ENCODE measurements around the gene CELF2.

CELF2 gene

GRCh38 chr10:11063856-11064255, 46.2 kb downstream of the CELF2 start:
- DNase-seq: no peak

DNA sequence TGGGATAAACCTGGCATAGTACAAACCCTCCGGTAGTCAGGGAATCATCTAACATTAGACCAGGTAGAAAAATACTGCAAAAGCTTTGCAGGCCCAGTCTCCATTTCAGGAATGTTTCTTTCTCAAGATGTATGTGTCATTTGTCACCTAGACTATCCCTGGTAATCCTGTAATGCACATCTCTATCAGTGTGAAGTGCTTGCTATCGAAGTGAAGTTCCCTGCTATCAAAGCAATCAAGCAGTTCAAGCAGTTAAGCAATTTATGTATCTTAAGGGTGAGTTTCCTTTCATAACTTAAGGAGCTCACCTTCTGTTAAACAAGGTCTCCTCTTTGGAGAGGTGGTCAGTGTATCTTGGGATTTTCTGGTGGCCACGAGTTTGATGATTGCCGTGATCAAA, 47.2 kb downstream of the CELF2 start:
- no peak for DNase-seq

DNA sequence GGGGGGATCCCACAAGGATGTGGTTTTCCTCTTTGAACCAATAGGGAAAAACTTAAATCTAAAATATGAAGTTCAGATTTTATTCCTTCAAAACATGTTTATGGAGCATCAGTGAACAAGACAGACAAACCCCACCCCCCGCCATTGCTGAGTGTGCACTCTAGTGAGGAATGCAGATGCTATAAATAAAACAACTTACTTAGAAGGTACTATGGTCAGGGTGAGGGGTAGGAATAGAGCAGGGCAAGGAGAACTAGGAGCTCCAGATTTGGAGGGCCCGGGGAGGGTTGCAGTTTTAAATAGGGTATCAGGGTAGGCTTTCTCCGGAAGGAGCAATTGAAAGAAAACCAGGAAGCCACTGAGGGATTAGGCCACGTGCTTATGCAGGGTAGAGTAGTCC, 47.9 kb downstream of the CELF2 start:
- no peak for DNase-seq

GRCh38 chr10:11066520-11066919, 48.8 kb downstream of the CELF2 start:
- DNase-seq: no peak

DNA sequence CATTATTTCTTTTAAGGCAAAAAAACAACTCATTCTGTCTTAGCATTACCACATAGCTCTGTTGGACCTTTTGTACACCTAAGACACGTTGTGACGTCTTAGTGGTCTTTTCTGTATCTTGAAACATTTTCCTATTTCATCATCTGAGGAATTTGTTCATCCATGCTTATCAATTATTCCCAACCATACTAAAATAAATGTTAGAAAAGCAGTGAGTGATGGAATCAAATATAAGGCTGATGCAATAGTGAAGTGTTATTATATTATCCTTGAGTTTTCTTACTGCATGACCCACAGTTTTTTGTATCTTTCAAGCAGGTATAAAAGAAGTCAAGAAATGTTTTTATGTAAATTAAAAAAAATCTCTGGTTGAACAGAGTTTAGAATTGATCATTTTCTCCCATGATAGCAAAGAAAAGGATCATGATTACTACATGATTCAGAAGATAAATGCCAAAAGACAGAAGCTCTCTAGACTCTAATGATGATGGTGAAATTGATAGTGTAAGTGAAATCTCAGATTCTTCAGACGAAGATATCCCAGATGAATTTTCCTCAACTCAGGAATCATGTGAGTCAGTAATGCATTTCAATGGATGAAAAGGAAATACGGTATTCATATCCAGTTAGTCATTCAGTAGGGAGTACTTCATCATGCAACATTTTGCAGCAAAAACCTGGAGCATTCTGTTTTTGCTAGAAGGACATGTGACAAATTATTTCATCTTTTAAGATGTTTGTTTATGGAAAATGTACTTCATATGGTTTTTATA, 51.4 kb downstream of the CELF2 start:
- no peak for DNase-seq

DNA sequence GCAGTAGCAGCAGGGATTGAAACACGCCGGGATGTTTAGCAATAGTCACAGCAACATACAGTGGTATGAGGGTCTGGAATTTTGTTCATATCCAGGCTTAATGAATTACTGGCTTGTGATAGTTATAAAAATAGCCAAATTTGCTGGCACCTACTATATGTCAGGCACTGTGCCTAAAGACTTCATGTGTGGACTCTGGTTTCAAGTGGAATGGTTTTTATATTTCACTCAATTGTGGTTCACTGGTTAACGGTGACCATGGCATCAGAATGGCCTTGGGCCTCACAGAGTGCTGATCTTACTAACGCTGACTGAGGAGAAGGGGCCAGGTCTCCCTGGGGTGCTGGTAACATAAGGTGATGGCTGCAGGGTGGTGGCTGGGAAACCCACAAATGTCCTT, 55.7 kb downstream of the CELF2 start:
- DNase-seq: no peak

- DNase-seq: no peak
Measured at GRCh38 chr10:11074536-11075267, 57.0 kb downstream of the CELF2 start.

DNA sequence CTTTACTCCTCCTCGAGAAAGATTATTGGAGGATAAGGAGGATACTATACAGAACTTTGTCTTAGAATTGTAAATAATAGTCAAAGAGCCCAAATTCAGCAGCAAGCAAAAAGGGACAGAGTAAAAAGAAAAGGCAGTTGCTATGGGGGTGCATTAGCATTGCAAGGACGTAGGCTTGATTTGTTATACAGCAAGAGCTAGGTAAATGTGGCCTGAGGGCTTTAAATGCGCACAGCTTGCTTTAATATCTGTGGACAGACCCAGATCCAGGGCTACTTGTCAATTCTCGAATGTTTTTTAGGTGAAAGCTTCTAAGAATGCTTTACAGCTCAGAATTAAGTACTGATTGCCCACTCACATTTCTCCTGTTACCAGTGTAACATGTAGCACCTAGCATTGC, 58.5 kb downstream of the CELF2 start:
- no peak for DNase-seq

- no peak for DNase-seq
Measured at GRCh38 chr10:11080564-11080984, 62.9 kb downstream of the CELF2 start.

GRCh38 chr10:11081408-11081807, 63.7 kb downstream of the CELF2 start:
- DNase-seq: no peak

- no peak for DNase-seq
Measured at GRCh38 chr10:11082526-11082925, 64.9 kb downstream of the CELF2 start.

GRCh38 chr10:11083051-11083450, 65.4 kb downstream of the CELF2 start:
- DNase-seq: no peak

DNA sequence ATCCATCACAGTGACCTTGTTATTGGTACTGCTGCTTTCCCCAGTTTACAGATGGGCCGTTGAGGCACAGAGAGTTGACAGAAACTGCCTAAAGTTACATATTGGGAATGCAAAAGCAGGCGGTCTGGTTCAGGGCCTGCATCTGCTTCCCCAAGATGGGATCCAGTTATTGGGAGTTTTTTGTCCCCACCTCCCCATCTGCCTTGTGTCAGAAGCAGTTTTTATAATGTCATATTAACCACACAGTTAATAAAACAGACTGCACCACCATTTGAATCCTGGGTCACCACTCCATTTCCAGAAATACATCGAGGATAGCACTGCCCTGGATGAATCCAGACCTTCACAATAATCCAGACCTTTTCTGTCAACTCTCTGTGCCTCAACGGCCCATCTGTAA, 67.9 kb downstream of the CELF2 start:
- DNase-seq: no peak

GRCh38 chr10:11086177-11086840, 68.6 kb downstream of the CELF2 start:
- no peak for DNase-seq

DNA sequence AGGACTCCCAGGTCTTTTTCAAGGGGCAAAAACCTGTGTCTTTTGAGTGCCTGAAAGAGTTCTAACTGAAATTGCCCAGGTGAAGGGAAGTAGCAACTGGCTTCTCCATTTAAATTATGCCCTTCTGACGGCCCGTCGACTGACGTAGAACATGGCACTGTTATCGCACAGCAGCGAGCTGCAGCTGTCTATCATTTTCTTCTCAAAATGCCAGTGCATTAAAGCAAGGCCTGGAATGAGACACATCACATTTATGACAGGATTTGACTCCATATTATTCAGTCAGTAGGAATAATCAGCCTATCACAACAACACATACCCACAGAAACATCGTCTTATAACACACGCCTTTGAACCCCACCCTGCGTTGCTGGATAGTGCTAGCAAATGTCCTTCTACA, 69.7 kb downstream of the CELF2 start:
- DNase-seq: no peak

DNA sequence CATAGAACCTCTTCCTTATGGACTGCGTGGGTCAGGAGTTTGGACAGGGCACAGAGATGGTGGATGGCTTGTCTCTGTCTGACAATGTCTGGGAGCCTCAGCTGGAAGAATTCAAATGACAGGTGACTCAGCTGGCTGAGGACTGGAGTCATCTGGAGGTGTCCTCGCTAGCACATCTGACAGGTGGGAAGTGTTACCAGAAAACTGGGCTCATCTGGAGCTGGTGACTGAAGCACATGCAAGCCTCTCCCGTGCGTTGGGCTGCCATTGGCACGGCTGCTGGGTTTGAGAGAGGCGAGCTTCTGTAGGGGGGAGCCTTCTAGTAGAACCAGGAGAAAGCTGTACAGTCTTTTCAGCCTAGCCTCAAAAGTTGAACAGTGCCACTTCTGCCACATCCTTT, 71.0 kb downstream of the CELF2 start:
- no peak for DNase-seq

DNA sequence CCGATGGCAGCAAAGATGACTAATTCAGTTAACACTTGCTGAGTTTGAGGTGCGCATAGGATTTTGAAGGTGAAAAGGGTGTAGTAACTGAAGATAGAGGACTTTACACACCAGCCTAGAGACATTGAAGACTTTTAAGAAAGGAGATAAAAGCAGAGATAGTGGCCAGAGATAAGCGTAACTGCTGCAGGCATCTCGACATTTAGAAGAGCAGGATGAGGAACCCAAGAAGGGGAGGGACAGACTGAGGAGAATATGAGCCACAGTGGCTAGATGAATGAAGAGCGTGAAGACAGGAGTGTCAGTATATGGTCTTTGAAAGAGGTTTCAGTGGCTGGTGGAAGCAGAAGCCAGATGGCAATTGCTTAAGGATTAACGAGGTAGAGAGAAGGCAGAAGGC, 71.6 kb downstream of the CELF2 start:
- no peak for DNase-seq

- no peak for DNase-seq
Measured at GRCh38 chr10:11091517-11092102, 73.9 kb downstream of the CELF2 start.

GRCh38 chr10:11093771-11094736, 76.4 kb downstream of the CELF2 start:
- no peak for DNase-seq

DNA sequence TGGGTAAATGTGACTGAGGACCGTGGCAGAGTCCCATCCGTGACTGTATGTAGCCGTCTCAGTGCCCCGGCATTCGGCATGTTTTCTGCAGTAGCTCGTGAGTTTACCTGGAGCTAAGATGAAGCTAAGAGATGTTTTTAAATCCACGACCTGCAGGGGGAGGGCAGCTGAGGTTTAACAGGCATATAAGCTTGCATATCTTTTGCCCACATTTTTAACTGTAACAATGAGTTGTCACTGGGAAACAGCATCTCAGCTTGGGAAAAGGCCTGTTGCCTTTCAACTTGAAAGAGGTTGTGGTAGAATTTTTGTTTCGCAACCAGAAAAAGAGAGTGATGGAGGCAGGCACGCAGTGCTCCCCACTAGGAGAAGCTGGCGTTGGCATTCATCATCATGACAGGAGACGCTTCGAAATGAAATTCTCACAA, 77.7 kb downstream of the CELF2 start:
- DNase-seq: no peak

DNA sequence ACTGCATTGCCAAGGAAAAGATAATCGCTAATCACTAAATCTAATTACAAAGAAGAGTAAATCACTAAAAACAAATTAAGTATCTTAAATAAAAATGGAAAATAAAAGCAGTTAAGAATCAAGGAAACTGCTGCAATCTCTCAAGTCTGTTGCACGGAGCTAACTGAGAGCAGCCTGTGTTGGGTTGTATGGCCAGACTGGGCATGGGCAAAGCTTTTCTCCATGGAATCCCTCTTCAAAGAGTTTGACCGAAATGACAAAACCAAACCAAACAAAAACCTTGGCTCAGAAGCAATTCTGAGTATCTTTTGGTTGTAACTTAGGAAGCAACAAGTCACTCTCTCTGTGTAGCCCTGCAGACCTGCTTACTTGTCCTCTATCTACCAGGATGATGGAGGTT, 78.8 kb downstream of the CELF2 start:
- no peak for DNase-seq

DNA sequence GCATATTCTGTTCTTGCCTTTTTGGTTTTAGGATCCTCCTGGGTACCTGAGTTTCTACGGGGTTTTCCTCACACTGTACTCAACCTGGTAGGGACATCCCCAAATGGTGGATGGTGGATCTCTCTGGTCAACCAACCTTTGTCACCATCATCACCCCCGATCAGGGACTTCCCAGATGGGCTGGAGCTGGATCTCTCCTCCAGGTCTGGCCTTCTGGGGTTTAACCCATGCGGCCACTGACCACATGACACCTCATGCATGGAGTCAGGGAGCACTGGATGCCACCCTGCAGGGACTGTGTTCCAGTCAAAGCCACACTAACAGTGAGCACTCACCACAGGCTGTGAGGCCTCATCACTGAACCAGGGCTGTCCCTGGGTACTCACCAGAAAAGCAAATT, 80.0 kb downstream of the CELF2 start:
- DNase-seq: no peak

Measured in kidney glomerular epithelial cell (primary cell).